Right lobe of liver (tissue), 6 donors: ENCODE results near the gene CDH12. TPM values are rescaled to one million over a fixed set of nuclear protein-coding genes. Genes with fewer than 3 reads are reported as not detected.

ENCODE experiments used
- ATAC-seq, 4 donors: fragments of 200-7000 bp; cut with Tn5 transposase; one replicate each; pipeline ENCODE4 v1.9.1; 2020; ENCODE audit warnings: mild to moderate bottlenecking in 4 of 4, moderate library complexity in 4 of 4
- DNase-seq, 3 donors: peaks; one replicate each; pipeline ENCODE4 v3.0.0-alpha.2; 2020
- H3K27ac ChIP-seq, 3 donors: fragments of 200-600 bp; one replicate each; pipeline ENCODE4 v1.8.0; 2022
- H3K27me3 ChIP-seq, 2 donors: fragments of 200-600 bp; one replicate each; pipeline ENCODE4 v1.8.0; 2022
- H3K36me3 ChIP-seq, 4 donors: fragments of 200-600 bp; sonication (generic) in 1 of 4; one replicate each; pipeline versions ENCODE4 v1.5.1 to v1.8.0; 2017 to 2022; ENCODE audit warnings: control low read depth in 1 of 4
- H3K4me1 ChIP-seq, 4 donors: fragments of 200-600 bp; sonication (generic) in 1 of 4; one replicate each; pipeline versions ENCODE4 v1.5.1 to v1.8.0; 2017 to 2022; ENCODE audit warnings: control low read depth in 1 of 4
- H3K4me3 ChIP-seq, 3 donors: fragments of 200-600 bp; one replicate each; pipeline ENCODE4 v1.8.0; 2022
- H3K9me3 ChIP-seq, 4 donors: fragments of 200-600 bp; sonication (generic) in 1 of 4; one replicate each; pipeline versions ENCODE4 v1.5.1 to v1.8.0; 2017 to 2022; ENCODE audit warnings: control low read depth in 1 of 4
- POLR2A ChIP-seq: fragments of 450-650 bp; IDR thresholded peaks from one replicate; pipeline ENCODE4 v1.6.1; 2017; ENCODE audit warnings: antibody characterized with exemption, mild to moderate bottlenecking
- WGBS: methylation state at CpG from one replicate; pipeline ENCODE4 v1.1.6; 2018; ENCODE audit warnings: low coverage, low lambda C conversion rate; ENCODE audit not compliant: insufficient coverage; ENCODE audit errors: missing lambda C conversion rate; 5-methylcytosine and 5-hydroxymethylcytosine counted together
- intact Hi-C, 2 donors: fragments of 100-400 bp; cut with DNase I; formaldehyde crosslinking; loops; one replicate each; pipeline versions ENCODE4 v1.11.2 to v1.14.1; 2022
- total RNA-seq, 6 experiments: library from RNA; depleted of rRNA in 2 of 6; stranded (reverse); fragments of >200 nt in 2 of 6; fragmentation: NEBNext Ultra II Directional in 3 of 6; extraction: Animal tissue kit (Norgen Biotek cat#: 25700) in 3 of 6; gene quantifications; one replicate each; pipeline versions ENCODE4 v1.1.0 to v1.2.4, GENCODE V29; 2016 to 2023
- TF ChIP-seq, protein P1 (sequence below), 4 donors: fragments of 200-600 bp in 3 of 4; fragments of 450-650 bp in 1 of 4; IDR thresholded peaks; one replicate each; pipeline versions ENCODE4 v1.5.1 to v1.8.0; 2016 to 2022; ENCODE audit warnings: antibody characterized with exemption in 4 of 4, mild to moderate bottlenecking in 2 of 4
- donor health status: DM: no; HTN: yes; CAD: no.
- donor health status: DM: no; HTN: no; CAD: no.
- donor health status: DM: no; HTN: no; CAD: no.
- donor health status: DM: no; HTN: yes; CAD: no.
- donor health status: DM: no; HTN: yes; CAD: no.

CDH12 gene
- total RNA-seq, 6 experiments from 2014 or later: 0.42 to 1.0 (median 0.77) TPM; not detected in 3

DNA sequence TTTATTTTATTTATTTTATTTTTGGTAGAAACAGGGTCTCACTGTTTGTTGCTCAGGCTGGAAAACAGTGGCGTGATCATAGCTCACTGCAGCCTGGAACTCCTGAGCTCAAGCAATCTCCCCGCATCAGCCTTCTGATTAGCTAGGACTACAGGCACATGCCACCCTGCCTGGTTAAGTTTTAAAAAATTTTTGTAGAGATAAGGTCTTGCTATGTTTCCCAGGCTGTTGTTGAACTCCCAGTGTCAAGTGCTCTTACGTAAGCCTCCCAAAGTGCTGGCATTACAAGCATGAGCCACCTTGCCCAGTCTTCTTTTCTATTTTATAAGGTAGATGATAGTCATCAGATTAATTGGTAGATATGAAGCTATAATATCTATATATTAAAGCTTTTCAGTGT, 382.7 kb downstream of the CDH12 start:
- Histone ChIP-seq H3K9me3 (no peaks in the 10 kb centered on the region), H3K4me1 (no peaks in the 10 kb centered on the region), H3K36me3 (no peaks in the 10 kb centered on the region), H3K27me3 (no peaks in the 10 kb centered on the region), H3K27ac (no peak overlapping the region), H3K4me3 (no peak overlapping the region)
- TF ChIP-seq, protein P1, sequence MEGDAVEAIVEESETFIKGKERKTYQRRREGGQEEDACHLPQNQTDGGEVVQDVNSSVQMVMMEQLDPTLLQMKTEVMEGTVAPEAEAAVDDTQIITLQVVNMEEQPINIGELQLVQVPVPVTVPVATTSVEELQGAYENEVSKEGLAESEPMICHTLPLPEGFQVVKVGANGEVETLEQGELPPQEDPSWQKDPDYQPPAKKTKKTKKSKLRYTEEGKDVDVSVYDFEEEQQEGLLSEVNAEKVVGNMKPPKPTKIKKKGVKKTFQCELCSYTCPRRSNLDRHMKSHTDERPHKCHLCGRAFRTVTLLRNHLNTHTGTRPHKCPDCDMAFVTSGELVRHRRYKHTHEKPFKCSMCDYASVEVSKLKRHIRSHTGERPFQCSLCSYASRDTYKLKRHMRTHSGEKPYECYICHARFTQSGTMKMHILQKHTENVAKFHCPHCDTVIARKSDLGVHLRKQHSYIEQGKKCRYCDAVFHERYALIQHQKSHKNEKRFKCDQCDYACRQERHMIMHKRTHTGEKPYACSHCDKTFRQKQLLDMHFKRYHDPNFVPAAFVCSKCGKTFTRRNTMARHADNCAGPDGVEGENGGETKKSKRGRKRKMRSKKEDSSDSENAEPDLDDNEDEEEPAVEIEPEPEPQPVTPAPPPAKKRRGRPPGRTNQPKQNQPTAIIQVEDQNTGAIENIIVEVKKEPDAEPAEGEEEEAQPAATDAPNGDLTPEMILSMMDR (IDR thresholded peaks at IDR 0.05): no peak
- TF ChIP-seq POLR2A: no peak
- 74% methylated on average over 3 of the region's 3 CpGs for WGBS
- DNase-seq: no peak
- no peak for ATAC-seq
- intact Hi-C loops: no loop called here

DNA sequence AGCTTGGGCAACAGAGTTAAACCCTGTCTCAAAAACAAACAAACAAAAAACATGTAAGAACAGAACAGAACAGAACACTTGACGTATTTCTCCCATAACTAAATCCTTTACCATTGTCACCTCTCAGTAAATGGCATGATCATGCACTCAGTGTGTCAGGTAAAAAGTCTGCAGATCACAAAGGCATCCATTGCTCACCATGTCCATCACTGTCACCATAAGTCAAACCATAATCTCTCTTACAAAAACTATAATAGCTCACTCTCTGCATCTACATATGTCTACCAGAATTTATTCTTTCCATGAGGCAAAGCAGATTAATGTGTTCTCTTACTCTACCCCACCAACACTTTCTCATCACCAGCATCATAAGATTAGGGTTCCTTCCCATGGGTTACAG, 387.5 kb downstream of the CDH12 start:
- Histone ChIP-seq H3K27me3 (no peaks in the 10 kb centered on the region), H3K4me3 (no peak overlapping the region), H3K9me3 (no peaks in the 10 kb centered on the region), H3K27ac (no peak overlapping the region), H3K36me3 (no peaks in the 10 kb centered on the region), H3K4me1 (no peaks in the 10 kb centered on the region)
- ATAC-seq (no peak), DNase-seq (no peak)
- TF ChIP-seq, protein P1 (IDR thresholded peaks at IDR 0.05): no peak
- TF ChIP-seq POLR2A: no peak
- WGBS: 75% methylated on average over 1 of the region's 1 CpG
- intact Hi-C loops: no loop called here

DNA sequence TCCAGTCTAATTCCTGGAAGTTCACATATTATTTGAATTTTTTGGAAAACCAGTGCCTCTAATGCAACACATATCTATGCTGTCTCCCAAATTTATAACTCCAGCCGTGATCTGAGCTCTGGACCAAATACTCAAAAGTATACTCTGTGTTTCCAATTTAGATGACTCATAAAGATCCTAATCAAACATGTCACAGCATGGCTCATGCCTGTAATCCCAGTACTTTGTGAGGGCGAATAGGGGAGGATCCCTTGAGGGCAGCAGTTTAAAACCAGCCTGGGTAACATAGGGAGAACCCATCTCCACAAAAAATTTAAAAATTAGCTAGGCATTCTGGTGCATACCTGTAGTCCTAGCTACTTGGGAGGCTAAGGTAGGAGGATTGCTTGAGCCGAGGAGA, 388.0 kb downstream of the CDH12 start:
- DNase-seq: no peak
- no peak for TF ChIP-seq POLR2A
- TF ChIP-seq, protein P1 (IDR thresholded peaks at IDR 0.05): no peak
- H3K36me3 ChIP-seq: no peaks in the 10 kb centered on the region
- H3K4me3 ChIP-seq: no peak overlapping the region
- H3K27me3 ChIP-seq: no peaks in the 10 kb centered on the region
- ATAC-seq: no peak
- H3K9me3 ChIP-seq: no peaks in the 10 kb centered on the region
- intact Hi-C loops: no loop called here
- no peak overlapping the region for H3K27ac ChIP-seq
- WGBS: 44% methylated on average over 3 of the region's 3 CpGs
- H3K4me1 ChIP-seq: no peaks in the 10 kb centered on the region

DNA sequence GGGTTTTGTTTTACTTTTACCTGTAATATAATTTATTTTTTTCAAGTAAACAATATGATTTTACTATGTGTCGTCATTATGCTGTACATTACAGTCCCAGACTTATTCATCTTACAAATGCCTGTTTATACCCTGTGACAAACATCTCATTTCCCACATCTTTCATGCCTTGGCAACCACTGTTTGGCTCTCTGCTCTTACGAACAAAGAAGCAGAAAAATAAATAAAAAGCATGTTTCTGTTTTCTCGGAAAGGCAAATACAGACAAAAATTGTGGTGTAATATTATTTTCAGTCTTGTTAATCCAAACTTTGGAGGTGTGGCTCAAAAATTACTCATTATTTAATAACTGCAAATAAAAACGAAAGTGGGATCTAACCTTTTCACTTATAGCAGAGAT, 393.0 kb downstream of the CDH12 start:
- Histone ChIP-seq H3K27me3 (no peaks in the 10 kb centered on the region), H3K9me3 (no peaks in the 10 kb centered on the region), H3K27ac (no peak overlapping the region), H3K4me3 (no peak overlapping the region), H3K36me3 (no peaks in the 10 kb centered on the region), H3K4me1 (no peaks in the 10 kb centered on the region)
- TF ChIP-seq, protein P1 (IDR thresholded peaks at IDR 0.05): no peak
- no peak for TF ChIP-seq POLR2A
- 47% methylated on average over 4 of the region's 4 CpGs for WGBS
- no peak for ATAC-seq
- DNase-seq: no peak
- intact Hi-C loops: no loop called here

DNA sequence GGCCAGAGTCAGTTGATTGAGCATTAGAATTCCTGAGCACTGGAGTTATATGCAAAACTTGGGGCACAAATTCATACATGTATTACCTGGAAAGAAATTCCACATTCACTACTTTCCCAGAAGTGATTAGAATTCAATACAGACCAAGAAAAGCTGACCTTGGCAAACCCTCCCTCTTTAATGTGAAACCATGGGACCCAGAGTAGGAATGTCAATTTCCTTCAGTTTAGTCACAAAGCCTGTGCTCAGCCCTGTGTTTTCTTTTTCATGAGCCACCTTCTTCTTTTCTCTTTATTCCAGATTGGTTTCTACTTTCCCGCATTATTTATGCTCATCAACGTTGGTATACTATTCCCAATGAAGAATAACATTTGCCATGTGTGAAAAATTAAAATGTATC, 420.2 kb downstream of the CDH12 start:
- intact Hi-C loops: no loop called here
- no peaks in the 10 kb centered on the region for H3K27me3 ChIP-seq
- TF ChIP-seq POLR2A: no peak
- TF ChIP-seq, protein P1 (IDR thresholded peaks at IDR 0.05): no peak
- 26% methylated on average over 2 of the region's 2 CpGs for WGBS
- H3K4me1 ChIP-seq: no peaks in the 10 kb centered on the region
- no peak overlapping the region for H3K27ac ChIP-seq
- ATAC-seq (no peak), DNase-seq (no peak)
- no peaks in the 10 kb centered on the region for H3K36me3 ChIP-seq
- H3K9me3 ChIP-seq: no peaks in the 10 kb centered on the region
- no peak overlapping the region for H3K4me3 ChIP-seq
